ENCODE measurements around the gene CDKN2B-AS1.
"Not testable (repeated sequence)": the region's sequence is repeated elsewhere in the genome, so short reads cannot be mapped to it uniquely, and the experiment has no call there.

CDKN2B-AS1 gene

DNA sequence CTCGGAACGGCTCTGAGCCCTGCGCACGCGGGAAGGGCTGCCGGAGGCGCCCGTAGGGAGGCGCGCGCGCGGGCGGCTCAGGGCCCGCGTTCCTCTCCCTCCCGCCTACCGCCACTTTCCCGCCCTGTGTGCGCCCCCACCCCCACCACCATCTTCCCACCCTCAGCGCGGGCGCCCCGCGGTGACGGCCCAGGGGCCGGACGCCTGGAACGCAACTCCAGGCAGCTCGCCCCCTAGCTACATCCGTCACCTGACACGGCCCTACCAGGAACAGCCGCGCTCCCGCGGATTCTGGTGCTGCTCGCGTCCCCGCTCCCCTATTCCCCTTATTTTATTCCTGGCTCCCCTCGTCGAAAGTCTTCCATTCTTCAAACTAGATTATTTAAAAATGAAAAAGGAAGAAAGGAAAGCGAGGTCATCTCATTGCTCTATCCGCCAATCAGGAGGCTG lies at the start of gene CDKN2B-AS1:
Gene CDKN2B-AS1, plus strand, starts transcription at position 236 of the 450 bp plus-strand sequence.
- DNase-seq (ENCODE audit: low spot score): no peak
- Histone ChIP-seq H3K4me3 (peak within 1 kb of the TSS; percentile 88), H3K27ac (peak within 1 kb of the TSS; percentile 74 to 83)
- TF ChIP-seq, protein P1, sequence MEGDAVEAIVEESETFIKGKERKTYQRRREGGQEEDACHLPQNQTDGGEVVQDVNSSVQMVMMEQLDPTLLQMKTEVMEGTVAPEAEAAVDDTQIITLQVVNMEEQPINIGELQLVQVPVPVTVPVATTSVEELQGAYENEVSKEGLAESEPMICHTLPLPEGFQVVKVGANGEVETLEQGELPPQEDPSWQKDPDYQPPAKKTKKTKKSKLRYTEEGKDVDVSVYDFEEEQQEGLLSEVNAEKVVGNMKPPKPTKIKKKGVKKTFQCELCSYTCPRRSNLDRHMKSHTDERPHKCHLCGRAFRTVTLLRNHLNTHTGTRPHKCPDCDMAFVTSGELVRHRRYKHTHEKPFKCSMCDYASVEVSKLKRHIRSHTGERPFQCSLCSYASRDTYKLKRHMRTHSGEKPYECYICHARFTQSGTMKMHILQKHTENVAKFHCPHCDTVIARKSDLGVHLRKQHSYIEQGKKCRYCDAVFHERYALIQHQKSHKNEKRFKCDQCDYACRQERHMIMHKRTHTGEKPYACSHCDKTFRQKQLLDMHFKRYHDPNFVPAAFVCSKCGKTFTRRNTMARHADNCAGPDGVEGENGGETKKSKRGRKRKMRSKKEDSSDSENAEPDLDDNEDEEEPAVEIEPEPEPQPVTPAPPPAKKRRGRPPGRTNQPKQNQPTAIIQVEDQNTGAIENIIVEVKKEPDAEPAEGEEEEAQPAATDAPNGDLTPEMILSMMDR (IDR thresholded peaks at IDR 0.05): no peak

DNA sequence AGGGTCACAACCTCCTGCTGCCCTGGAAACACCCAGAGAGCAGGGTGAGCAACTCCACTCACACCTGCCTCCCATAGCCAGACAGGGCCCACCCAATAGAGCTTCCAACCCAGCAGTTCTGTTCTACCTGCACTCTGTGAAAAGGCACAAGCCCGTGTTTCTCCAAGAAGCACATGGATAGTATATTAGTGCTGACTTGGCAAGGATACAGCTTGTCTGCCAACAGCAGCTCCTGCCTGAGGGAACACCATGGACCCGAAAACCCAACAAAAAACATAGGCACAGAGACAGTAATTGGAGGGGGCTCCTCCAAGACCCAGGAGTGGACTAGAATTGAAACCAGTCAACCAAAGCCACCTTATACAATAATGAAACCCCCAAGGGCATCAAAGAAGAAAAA lies 49.0 kb upstream of the CDKN2B-AS1 start:
- DNase-seq (ENCODE audit: low spot score): no peak
- TF ChIP-seq, protein P1 (IDR thresholded peaks at IDR 0.05): no peak
- Histone ChIP-seq H3K4me3 (no peak overlapping the region), H3K27ac (no peak overlapping the region)

DNA sequence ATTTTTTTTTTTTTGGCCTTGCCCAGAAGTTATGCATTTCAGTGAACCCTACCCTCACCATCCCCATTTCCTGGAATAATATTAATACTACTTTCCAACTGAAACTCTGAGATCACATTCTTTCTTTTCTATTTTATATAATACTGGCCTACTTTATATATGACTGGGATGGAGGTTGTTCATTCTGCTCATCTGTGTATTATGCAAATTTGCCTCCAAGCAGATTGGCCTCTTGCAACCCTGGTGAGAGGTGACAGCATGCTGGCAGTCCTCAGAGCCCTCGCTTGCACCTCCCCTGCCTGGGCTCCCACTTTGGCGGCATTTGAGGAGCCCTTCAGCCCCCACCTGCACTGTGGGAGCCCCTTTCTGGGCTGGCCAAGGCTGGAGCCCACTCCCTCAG lies 35.8 kb upstream of the CDKN2B-AS1 start:
- no peak for DNase-seq (ENCODE audit: low spot score)
- Histone ChIP-seq H3K27ac (no peak overlapping the region), H3K4me3 (no peak overlapping the region)
- TF ChIP-seq, protein P1 (IDR thresholded peaks at IDR 0.05): no peak

DNA sequence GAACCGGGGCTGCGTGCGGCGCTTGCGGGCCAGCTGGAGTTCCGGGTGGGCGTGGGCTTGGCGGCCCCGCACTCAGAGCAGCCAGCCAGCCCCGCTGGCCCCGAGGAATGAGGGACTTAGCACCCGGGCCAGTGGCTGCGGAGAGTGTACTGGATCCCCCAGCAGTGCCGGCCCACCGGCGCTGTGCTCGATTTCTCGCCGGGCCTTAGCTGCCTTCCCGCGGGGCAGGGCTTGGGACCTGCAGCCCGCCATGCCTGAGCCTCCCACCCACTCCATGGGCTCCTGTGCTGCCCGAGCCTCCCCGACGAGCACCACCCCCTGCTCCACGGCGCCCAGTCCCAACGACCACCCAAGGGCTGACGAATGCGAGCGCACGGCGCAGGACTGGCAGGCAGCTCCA lies 35.3 kb upstream of the CDKN2B-AS1 start:
- not testable (repeated sequence) for H3K27ac ChIP-seq; DNase-seq (ENCODE audit: low spot score); H3K4me3 ChIP-seq

DNA sequence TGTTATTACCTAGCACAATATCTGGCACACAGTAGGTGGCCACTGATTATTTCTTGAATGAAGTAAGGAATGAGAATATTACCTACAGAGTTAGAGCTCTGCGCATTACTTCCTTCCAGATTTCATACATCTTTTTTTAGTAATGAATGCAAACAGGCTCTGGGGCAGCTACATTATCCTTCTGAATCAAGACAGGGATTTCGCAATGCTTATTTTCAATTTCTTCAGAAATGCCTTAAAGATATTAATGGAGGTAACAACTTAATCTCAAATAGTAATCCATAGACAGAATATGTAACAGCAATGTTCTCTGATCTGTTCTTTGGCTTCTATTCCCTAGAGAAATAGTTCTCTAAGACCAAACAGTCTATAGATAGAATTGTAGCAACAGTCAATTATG lies 33.0 kb upstream of the CDKN2B-AS1 start:
- Histone ChIP-seq H3K4me3 (no peak overlapping the region), H3K27ac (no peak overlapping the region)
- no peak for DNase-seq (ENCODE audit: low spot score)
- TF ChIP-seq, protein P1 (IDR thresholded peaks at IDR 0.05): no peak

DNA sequence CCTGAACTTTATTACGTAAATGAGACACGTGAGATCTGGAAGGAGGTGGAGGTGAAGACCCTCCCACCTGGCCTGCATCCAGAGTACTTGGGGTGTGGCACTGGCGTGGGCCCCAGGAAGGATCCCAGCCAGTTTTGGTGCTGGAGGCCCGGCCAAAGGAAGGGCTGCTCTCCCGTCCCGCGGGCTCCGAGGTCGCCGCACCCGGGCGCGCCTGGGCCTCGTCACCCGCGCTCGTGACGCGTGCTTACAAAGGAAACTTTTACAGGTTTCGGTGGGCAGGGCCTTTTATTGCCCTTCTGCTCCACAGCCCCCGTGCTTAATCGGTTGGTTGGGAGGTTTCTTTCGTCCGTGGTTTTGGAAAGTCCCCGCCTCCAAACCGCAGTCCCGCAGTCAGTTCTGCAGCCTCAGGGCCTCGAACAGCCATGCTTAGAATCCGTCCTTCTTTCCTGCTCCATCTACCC lies 29.6 kb upstream of the CDKN2B-AS1 start:
- H3K4me3 ChIP-seq: peak overlapping the region; percentile 54
- no peak for DNase-seq (ENCODE audit: low spot score)
- no peak overlapping the region for H3K27ac ChIP-seq

DNA sequence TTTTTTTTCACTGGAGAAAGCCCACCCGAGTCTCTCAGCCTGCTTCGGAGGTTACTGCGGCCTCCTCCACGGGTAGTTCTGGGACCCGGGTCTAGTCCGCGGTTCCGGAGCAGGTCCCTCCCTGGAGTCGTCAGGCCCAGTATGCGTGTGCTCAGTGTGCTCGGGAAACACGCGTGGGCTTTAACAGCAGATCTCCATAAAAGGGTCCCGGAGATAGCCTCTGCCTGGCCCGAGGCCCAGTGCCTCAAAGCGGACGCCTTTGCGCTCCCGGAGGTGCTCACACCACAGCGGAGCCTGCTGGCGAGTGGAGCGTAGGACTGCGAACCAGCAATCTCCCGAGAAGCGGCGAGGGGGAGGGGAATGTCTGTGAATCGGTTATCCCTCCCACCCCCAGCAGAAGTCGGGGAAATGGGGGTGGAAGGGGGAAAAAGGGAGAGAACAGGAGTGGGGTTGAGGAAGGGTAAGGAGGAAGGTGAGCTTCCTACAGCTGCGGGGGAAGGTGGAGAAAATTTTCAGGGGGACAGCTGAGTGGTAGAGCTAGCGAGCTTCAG lies 29.1 kb upstream of the CDKN2B-AS1 start:
- DNase-seq (ENCODE audit: low spot score): no peak
- Histone ChIP-seq H3K4me3 (peak overlapping the region; percentile 54), H3K27ac (no peak overlapping the region)

More for the DNA sequence above, 29.6 kb upstream of the CDKN2B-AS1 start:
- TF ChIP-seq, protein P1 (IDR thresholded peaks at IDR 0.05): no peak

More for the DNA sequence above, 29.1 kb upstream of the CDKN2B-AS1 start:
- TF ChIP-seq, protein P1 (IDR thresholded peaks at IDR 0.05): no peak

Measured in coronary artery (tissue), 2 donors.